ENCODE data around the gene CHST3.

CHST3 gene

GRCh38 chr10:71923138-71923692, 41.0 kb upstream of the CHST3 start:
- no peak for TF ChIP-seq CTCF (IDR thresholded peaks at IDR 0.05; ENCODE audit: low read depth, low read length)
- no peak overlapping the region for H3K4me3 ChIP-seq (ENCODE audit: low read depth, low read length)

- no peak for TF ChIP-seq CTCF (IDR thresholded peaks at IDR 0.05; ENCODE audit: low read depth, low read length)
- H3K4me3 ChIP-seq (ENCODE audit: low read depth, low read length): no peak overlapping the region
Measured at GRCh38 chr10:71924771-71925170, 39.4 kb upstream of the CHST3 start.

- no peak overlapping the region for H3K4me3 ChIP-seq (ENCODE audit: low read depth, low read length)
- TF ChIP-seq CTCF (IDR thresholded peaks at IDR 0.05; ENCODE audit: low read depth, low read length): no peak
Measured at GRCh38 chr10:71927159-71927558, 37.0 kb upstream of the CHST3 start.

- H3K4me3 ChIP-seq (ENCODE audit: low read depth, low read length): no peak overlapping the region
- TF ChIP-seq CTCF (IDR thresholded peaks at IDR 0.05; ENCODE audit: low read depth, low read length): no peak
Measured at GRCh38 chr10:71927776-71928592, 36.2 kb upstream of the CHST3 start.

GRCh38 chr10:71931295-71931694, 32.9 kb upstream of the CHST3 start:
- TF ChIP-seq CTCF (IDR thresholded peaks at IDR 0.05; ENCODE audit: low read depth, low read length): no peak
- H3K4me3 ChIP-seq (ENCODE audit: low read depth, low read length): no peak overlapping the region

GRCh38 chr10:71933651-71934050, 30.5 kb upstream of the CHST3 start:
- no peak overlapping the region for H3K4me3 ChIP-seq (ENCODE audit: low read depth, low read length)
- no peak for TF ChIP-seq CTCF (IDR thresholded peaks at IDR 0.05; ENCODE audit: low read depth, low read length)

- H3K4me3 ChIP-seq (ENCODE audit: low read depth, low read length): no peak overlapping the region
- TF ChIP-seq CTCF (IDR thresholded peaks at IDR 0.05; ENCODE audit: low read depth, low read length): no peak
Measured at GRCh38 chr10:71938211-71938610, 26.0 kb upstream of the CHST3 start.

Measured in WI38 (cell line).